Erythroblast (primary cell): Measurements from ENCODE around the gene CRCP.

Experiments
- GATA1 ChIP-seq: IDR thresholded peaks from 2 replicates; pipeline ENCODE4 v1.6.1; 2011; ENCODE audit warnings: low read depth, mild to moderate bottlenecking, control low read depth, low read length, moderate library complexity
- POLR2A ChIP-seq: IDR thresholded peaks from 2 replicates; pipeline ENCODE4 v1.6.1; 2011; ENCODE audit warnings: mild to moderate bottlenecking, low read length

DNA sequence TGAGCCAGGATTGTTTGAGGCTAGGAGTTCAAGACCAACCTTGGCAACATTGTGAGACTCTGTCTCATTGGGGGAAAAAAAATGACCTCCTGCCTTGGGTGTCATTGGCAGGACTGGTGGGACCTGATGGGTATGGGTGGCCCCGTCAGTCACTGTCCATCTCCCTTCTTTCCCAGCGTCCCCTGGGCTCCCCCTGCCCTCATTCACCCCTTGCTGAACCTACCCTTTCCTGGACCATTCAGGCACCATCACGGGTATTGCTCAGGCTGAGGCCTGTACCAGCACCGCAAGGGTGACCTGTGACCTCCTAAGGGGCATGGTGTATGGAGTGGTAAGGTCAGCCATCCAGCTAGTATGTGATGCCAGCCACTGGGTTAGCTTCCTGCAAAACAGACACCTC lies 19.6 kb upstream of the CRCP start:
- TF ChIP-seq POLR2A (no peak), GATA1 (no peak)
